Measurements from ENCODE around the gene SPO11.
"Not testable (repeated sequence)": the region's sequence is repeated elsewhere in the genome, so short reads cannot be mapped to it uniquely, and the experiment has no call there.

SPO11 gene

DNA sequence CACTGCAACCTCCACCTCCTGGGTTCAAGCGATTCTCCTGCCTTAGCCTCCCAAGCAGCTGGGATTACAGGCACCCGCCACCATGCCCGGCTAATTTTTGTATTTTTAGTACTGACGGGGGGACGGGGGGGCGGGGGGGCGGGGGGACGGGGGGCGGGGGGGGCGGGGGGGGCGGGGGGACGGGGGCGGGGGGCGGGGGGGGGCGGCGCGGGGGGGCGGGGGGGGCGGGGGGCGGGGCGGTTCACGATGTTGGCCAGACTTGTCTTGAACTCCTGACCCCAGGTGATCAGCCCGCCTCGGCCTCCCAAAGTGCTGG is 21.1 kb downstream of the SPO11 start:
- not testable (repeated sequence) for H3K9me3 ChIP-seq (ENCODE audit: control insufficient read depth, low read length); H3K27me3 ChIP-seq (replicated peaks; ENCODE audit: control insufficient read depth, insufficient read depth, low read length, poor library complexity, severe bottlenecking); H3K4me1 ChIP-seq (ENCODE audit: control insufficient read depth, insufficient read depth, low read length, poor library complexity, severe bottlenecking); DNase-seq; H3K36me3 ChIP-seq (ENCODE audit: control insufficient read depth, insufficient read depth, low read length)
- H3K4me3 ChIP-seq (ENCODE audit: insufficient read depth, low read depth, low read length, poor library complexity, severe bottlenecking): peak overlapping the region; percentile 81
- peak overlapping the region; percentile 84 for H3K27ac ChIP-seq (ENCODE audit: insufficient read depth, low read length, poor library complexity, severe bottlenecking)

DNA sequence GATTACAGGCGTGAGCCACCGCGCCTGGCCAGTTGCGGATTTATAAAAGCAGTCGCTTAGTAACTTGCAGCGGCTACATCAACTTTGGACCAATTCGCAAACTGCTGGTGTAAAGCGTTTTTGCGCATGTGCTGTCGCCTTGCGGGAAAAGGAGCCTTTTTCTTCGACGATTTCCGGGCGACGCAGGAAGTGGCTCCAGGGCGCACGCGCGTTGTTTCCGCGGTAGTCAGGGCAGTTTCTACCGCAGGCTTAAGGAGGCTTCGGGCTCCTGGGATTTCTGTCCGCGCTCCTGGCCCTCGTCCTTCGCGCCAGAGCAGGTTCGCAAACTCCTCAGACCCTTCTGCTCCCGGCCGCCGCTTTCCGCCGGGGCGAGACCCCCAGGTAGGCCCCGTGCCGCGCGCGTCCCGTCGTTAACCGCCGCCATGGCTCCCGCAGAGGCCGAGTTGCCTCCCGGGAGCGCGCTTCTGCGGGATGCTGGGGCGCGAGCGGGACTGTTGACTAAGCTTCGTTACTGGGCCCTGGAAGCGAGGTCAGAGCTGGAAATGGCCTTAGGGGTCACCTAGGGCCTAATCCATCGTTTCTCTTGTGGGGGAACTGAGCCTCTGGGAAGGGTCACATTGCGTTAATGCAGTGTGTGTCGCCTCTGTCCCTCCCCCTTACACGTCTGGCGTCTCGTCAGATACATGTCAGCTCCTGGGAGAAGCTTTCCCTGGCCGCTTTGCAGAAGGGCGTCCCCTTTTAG is 21.6 kb downstream of the SPO11 start, which contains the start of gene RAE1:
RAE1 (plus strand) TSS at position 214 of the 742 bp plus-strand sequence. CDS start 2,784 bp downstream, outside the sequence.
- no peaks in the 10 kb centered on the region for H3K36me3 ChIP-seq (ENCODE audit: control insufficient read depth, insufficient read depth, low read length)

GRCh38 chr20:57352305-57352704 is 22.7 kb downstream of the SPO11 start:
- Histone ChIP-seq H3K4me1 (ENCODE audit: control insufficient read depth, insufficient read depth, low read length, poor library complexity, severe bottlenecking) (peaks cover 7% of the 10 kb centered on the region), H3K36me3 (ENCODE audit: control insufficient read depth, insufficient read depth, low read length) (no peaks in the 10 kb centered on the region), H3K9me3 (ENCODE audit: control insufficient read depth, low read length) (no peaks in the 10 kb centered on the region), H3K27ac (ENCODE audit: insufficient read depth, low read length, poor library complexity, severe bottlenecking) (no peak overlapping the region), H3K27me3 (replicated peaks; ENCODE audit: control insufficient read depth, insufficient read depth, low read length, poor library complexity, severe bottlenecking) (no peaks in the 10 kb centered on the region), H3K4me3 (ENCODE audit: insufficient read depth, low read depth, low read length, poor library complexity, severe bottlenecking) (peak overlapping the region; percentile 9)
- DNase-seq: no peak

More for the DNA sequence above, 21.6 kb downstream of the SPO11 start, which contains the start of gene RAE1:
- peaks cover 7% of the 10 kb centered on the region for H3K4me1 ChIP-seq (ENCODE audit: control insufficient read depth, insufficient read depth, low read length, poor library complexity, severe bottlenecking)
- peak within 1 kb of the TSS; percentile 84 for H3K27ac ChIP-seq (ENCODE audit: insufficient read depth, low read length, poor library complexity, severe bottlenecking)
- no peaks in the 10 kb centered on the region for H3K27me3 ChIP-seq (replicated peaks; ENCODE audit: control insufficient read depth, insufficient read depth, low read length, poor library complexity, severe bottlenecking)
- DNase-seq: peak; percentile 80 to 88 (median 83)
- H3K4me3 ChIP-seq (ENCODE audit: insufficient read depth, low read depth, low read length, poor library complexity, severe bottlenecking): peak within 1 kb of the TSS; percentile 81
- no peaks in the 10 kb centered on the region for H3K9me3 ChIP-seq (ENCODE audit: control insufficient read depth, low read length)

GRCh38 chr20:57353351-57353750 is 23.7 kb downstream of the SPO11 start:
- peaks cover 7% of the 10 kb centered on the region for H3K4me1 ChIP-seq (ENCODE audit: control insufficient read depth, insufficient read depth, low read length, poor library complexity, severe bottlenecking)
- H3K4me3 ChIP-seq (ENCODE audit: insufficient read depth, low read depth, low read length, poor library complexity, severe bottlenecking): no peak overlapping the region
- no peak overlapping the region for H3K27ac ChIP-seq (ENCODE audit: insufficient read depth, low read length, poor library complexity, severe bottlenecking)
- DNase-seq: no peak
- H3K36me3 ChIP-seq (ENCODE audit: control insufficient read depth, insufficient read depth, low read length): no peaks in the 10 kb centered on the region
- no peaks in the 10 kb centered on the region for H3K27me3 ChIP-seq (replicated peaks; ENCODE audit: control insufficient read depth, insufficient read depth, low read length, poor library complexity, severe bottlenecking)
- H3K9me3 ChIP-seq (ENCODE audit: control insufficient read depth, low read length): no peaks in the 10 kb centered on the region

DNA sequence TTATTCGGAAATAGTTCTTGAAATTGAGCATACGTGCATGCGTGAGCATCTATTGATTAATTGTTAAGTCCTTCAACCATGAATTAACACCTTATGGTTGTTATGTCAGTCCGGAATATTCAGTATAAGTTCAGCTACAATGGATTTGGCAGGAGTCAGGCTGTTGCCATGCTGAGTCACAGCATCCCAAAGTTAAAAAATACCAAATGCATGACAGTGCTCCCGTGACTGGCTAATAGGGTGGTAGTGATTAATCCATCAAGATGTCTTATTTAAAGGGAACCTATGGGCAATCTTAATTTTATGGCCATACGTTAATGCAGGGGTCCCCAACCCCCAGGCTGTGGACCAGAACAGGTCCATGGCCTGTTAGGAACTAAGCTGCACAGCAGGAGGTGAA is 31.9 kb downstream of the SPO11 start:
- no peaks in the 10 kb centered on the region for H3K9me3 ChIP-seq (ENCODE audit: control insufficient read depth, low read length)
- no peak for DNase-seq
- H3K4me1 ChIP-seq (ENCODE audit: control insufficient read depth, insufficient read depth, low read length, poor library complexity, severe bottlenecking): no peaks in the 10 kb centered on the region
- peaks cover 32% of the 10 kb centered on the region for H3K36me3 ChIP-seq (ENCODE audit: control insufficient read depth, insufficient read depth, low read length)
- no peaks in the 10 kb centered on the region for H3K27me3 ChIP-seq (replicated peaks; ENCODE audit: control insufficient read depth, insufficient read depth, low read length, poor library complexity, severe bottlenecking)
- no peak overlapping the region for H3K27ac ChIP-seq (ENCODE audit: insufficient read depth, low read length, poor library complexity, severe bottlenecking)
- H3K4me3 ChIP-seq (ENCODE audit: insufficient read depth, low read depth, low read length, poor library complexity, severe bottlenecking): no peak overlapping the region

GRCh38 chr20:57364451-57364850 is 34.8 kb downstream of the SPO11 start:
- no peak for DNase-seq
- H3K9me3 ChIP-seq (ENCODE audit: control insufficient read depth, low read length): no peaks in the 10 kb centered on the region
- H3K27ac ChIP-seq (ENCODE audit: insufficient read depth, low read length, poor library complexity, severe bottlenecking): no peak overlapping the region
- no peaks in the 10 kb centered on the region for H3K4me1 ChIP-seq (ENCODE audit: control insufficient read depth, insufficient read depth, low read length, poor library complexity, severe bottlenecking)
- no peaks in the 10 kb centered on the region for H3K27me3 ChIP-seq (replicated peaks; ENCODE audit: control insufficient read depth, insufficient read depth, low read length, poor library complexity, severe bottlenecking)
- H3K4me3 ChIP-seq (ENCODE audit: insufficient read depth, low read depth, low read length, poor library complexity, severe bottlenecking): no peak overlapping the region
- peaks cover 61% of the 10 kb centered on the region for H3K36me3 ChIP-seq (ENCODE audit: control insufficient read depth, insufficient read depth, low read length)

- no peaks in the 10 kb centered on the region for H3K27me3 ChIP-seq (replicated peaks; ENCODE audit: control insufficient read depth, insufficient read depth, low read length, poor library complexity, severe bottlenecking)
- no peaks in the 10 kb centered on the region for H3K9me3 ChIP-seq (ENCODE audit: control insufficient read depth, low read length)
- H3K4me1 ChIP-seq (ENCODE audit: control insufficient read depth, insufficient read depth, low read length, poor library complexity, severe bottlenecking): no peaks in the 10 kb centered on the region
- no peak for DNase-seq
- H3K4me3 ChIP-seq (ENCODE audit: insufficient read depth, low read depth, low read length, poor library complexity, severe bottlenecking): no peak overlapping the region
- no peak overlapping the region for H3K27ac ChIP-seq (ENCODE audit: insufficient read depth, low read length, poor library complexity, severe bottlenecking)
- peaks cover 95% of the 10 kb centered on the region for H3K36me3 ChIP-seq (ENCODE audit: control insufficient read depth, insufficient read depth, low read length)
These were observed 40.0 kb downstream of the SPO11 start for GRCh38 chr20:57369596-57369995.

- Histone ChIP-seq H3K9me3 (ENCODE audit: control insufficient read depth, low read length) (no peaks in the 10 kb centered on the region), H3K27me3 (replicated peaks; ENCODE audit: control insufficient read depth, insufficient read depth, low read length, poor library complexity, severe bottlenecking) (no peaks in the 10 kb centered on the region), H3K36me3 (ENCODE audit: control insufficient read depth, insufficient read depth, low read length) (peaks cover 98% of the 10 kb centered on the region), H3K4me1 (ENCODE audit: control insufficient read depth, insufficient read depth, low read length, poor library complexity, severe bottlenecking) (no peaks in the 10 kb centered on the region), H3K27ac (ENCODE audit: insufficient read depth, low read length, poor library complexity, severe bottlenecking) (no peak overlapping the region), H3K4me3 (ENCODE audit: insufficient read depth, low read depth, low read length, poor library complexity, severe bottlenecking) (no peak overlapping the region)
- DNase-seq: no peak
These were observed 40.7 kb downstream of the SPO11 start for GRCh38 chr20:57370316-57370715.

DNA sequence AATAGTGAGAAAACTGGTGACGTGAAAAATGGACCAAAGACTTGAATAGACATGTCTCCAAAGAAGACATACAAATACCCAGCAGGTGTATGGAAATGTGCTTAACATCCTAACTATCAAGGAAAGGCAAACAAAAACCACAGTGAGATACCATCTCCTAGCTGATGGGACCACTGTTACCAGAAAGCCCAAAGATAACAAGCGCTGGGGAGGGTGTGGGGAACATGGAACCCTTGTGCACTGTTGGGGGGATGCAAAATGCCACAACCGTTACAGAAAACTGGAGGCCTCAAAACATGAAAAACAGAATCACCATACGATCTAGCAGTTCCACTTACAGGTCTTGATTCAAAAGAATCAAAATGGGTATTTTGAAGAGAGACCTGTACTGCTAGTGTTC is 41.8 kb downstream of the SPO11 start:
- no peak overlapping the region for H3K27ac ChIP-seq (ENCODE audit: insufficient read depth, low read length, poor library complexity, severe bottlenecking)
- H3K4me1 ChIP-seq (ENCODE audit: control insufficient read depth, insufficient read depth, low read length, poor library complexity, severe bottlenecking): no peaks in the 10 kb centered on the region

DNA sequence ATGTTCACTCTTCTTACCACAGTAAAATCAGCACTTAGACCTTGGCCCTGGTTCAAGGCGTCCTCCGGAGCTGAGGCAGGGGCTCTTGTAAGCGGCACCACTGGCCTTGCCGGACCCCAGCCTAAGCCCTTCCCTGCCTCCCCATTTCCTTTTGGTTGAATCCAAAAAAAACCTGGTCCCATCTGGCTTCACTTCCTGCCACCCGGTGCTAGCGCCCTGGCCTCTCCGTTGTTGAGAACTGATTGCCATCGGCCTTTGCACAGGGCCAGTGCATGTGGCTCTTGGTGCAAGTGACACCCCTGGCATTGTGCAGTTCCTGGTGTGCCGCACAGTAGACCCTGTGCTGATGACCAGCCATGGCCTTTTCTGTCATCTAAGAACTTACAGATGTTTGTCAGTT is 42.6 kb downstream of the SPO11 start:
- Histone ChIP-seq H3K4me1 (ENCODE audit: control insufficient read depth, insufficient read depth, low read length, poor library complexity, severe bottlenecking) (no peaks in the 10 kb centered on the region), H3K36me3 (ENCODE audit: control insufficient read depth, insufficient read depth, low read length) (peaks cover 98% of the 10 kb centered on the region), H3K9me3 (ENCODE audit: control insufficient read depth, low read length) (no peaks in the 10 kb centered on the region), H3K4me3 (ENCODE audit: insufficient read depth, low read depth, low read length, poor library complexity, severe bottlenecking) (no peak overlapping the region), H3K27me3 (replicated peaks; ENCODE audit: control insufficient read depth, insufficient read depth, low read length, poor library complexity, severe bottlenecking) (no peaks in the 10 kb centered on the region), H3K27ac (ENCODE audit: insufficient read depth, low read length, poor library complexity, severe bottlenecking) (no peak overlapping the region)
- no peak for DNase-seq

More for the DNA sequence above, 41.8 kb downstream of the SPO11 start:
- DNase-seq: no peak
- Histone ChIP-seq H3K9me3 (ENCODE audit: control insufficient read depth, low read length) (no peaks in the 10 kb centered on the region), H3K4me3 (ENCODE audit: insufficient read depth, low read depth, low read length, poor library complexity, severe bottlenecking) (no peak overlapping the region), H3K36me3 (ENCODE audit: control insufficient read depth, insufficient read depth, low read length) (peaks cover 98% of the 10 kb centered on the region), H3K27me3 (replicated peaks; ENCODE audit: control insufficient read depth, insufficient read depth, low read length, poor library complexity, severe bottlenecking) (no peaks in the 10 kb centered on the region)

All from effector memory CD4-positive, alpha-beta T cell (primary cell).